Epithelial cell of proximal tubule (primary cell): Measurements from ENCODE around the gene CACNA1D. TPM values are rescaled to one million over a fixed set of nuclear protein-coding genes. Genes with fewer than 3 reads are reported as not detected.

Source experiments
- DNase-seq: peaks from one replicate; pipeline ENCODE4 v3.0.0-alpha.2; 2011; ENCODE audit warnings: low read depth
- H3K4me3 ChIP-seq: 2 replicates; pipeline ENCODE4 v1.5.1; 2011; ENCODE audit warnings: low read depth, mild to moderate bottlenecking, low read length
- CTCF ChIP-seq: conservative IDR thresholded peaks from 2 replicates; pipeline ENCODE4 v1.5.1; 2012; ENCODE audit warnings: low read depth, mild to moderate bottlenecking, low read length
- total RNA-seq: library from RNA; depleted of rRNA; stranded (reverse); fragments of >200 nt; gene quantifications from 2 replicates; pipeline ENCODE4 v1.2.3, GENCODE V29; 2015

CACNA1D gene
- total RNA-seq, 1 donor from 2014 or later, result 1.9 TPM

- TF ChIP-seq CTCF, result no peak
- H3K4me3 ChIP-seq, result no peak overlapping the region
- DNase-seq, result no peak
Observed at GRCh38 chr3:53585049-53585448, 90.6 kb downstream of the CACNA1D start.

GRCh38 chr3:53585627-53586026 is 91.2 kb downstream of the CACNA1D start:
- H3K4me3 ChIP-seq, result no peak overlapping the region
- DNase-seq, result no peak

DNA sequence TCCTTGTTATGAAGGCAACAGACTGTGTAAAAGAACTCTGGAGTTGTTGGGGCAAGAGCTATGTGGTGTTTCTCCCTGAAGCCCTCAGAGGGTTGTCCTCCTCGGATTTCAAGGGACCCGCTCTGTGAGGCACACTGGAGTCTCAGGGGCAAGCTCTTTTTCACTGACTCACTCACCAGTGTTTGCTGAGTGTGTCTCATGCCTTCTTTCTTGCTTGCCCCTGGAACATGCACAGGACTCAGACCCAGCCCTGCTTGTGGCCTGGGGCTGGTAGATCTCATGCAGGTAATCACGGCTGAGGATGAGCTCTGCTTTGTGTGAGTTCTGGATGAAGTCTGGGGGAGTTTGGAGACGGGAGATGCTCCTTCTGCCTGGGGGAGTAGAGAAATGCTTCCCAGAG is 93.7 kb downstream of the CACNA1D start:
- DNase-seq, result no peak

More at GRCh38 chr3:53585627-53586026, 91.2 kb downstream of the CACNA1D start:
- TF ChIP-seq CTCF, result no peak

GRCh38 chr3:53589201-53589600 is 94.8 kb downstream of the CACNA1D start:
- no peak for DNase-seq
- TF ChIP-seq CTCF, result no peak

More for the DNA sequence above, 93.7 kb downstream of the CACNA1D start:
- no peak overlapping the region for H3K4me3 ChIP-seq
- no peak for TF ChIP-seq CTCF

GRCh38 chr3:53589806-53590205 is 95.4 kb downstream of the CACNA1D start:
- H3K4me3 ChIP-seq, result no peak overlapping the region
- DNase-seq, result no peak
- TF ChIP-seq CTCF, result no peak

More at GRCh38 chr3:53589201-53589600, 94.8 kb downstream of the CACNA1D start:
- no peak overlapping the region for H3K4me3 ChIP-seq

DNA sequence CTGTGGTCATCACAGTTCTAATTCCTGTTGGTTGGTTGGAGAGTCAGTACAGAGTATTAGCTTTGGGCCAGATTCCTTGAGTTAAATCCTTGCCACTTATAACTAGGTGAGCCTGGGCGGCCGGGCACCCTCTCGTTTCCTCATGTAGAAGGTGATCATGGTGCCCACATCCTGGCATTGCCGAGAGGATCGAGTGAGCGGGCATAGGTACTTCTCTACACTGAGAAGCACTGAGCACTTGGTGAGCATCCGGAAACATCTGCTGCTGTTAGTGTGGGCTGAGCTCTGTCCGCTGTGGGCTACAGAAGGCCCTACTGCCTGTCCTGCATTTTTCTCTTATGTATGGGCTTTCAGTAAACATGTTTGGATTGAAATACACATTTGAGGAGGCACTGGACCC is 96.2 kb downstream of the CACNA1D start:
- no peak for DNase-seq
- no peak for TF ChIP-seq CTCF
- no peak overlapping the region for H3K4me3 ChIP-seq

DNA sequence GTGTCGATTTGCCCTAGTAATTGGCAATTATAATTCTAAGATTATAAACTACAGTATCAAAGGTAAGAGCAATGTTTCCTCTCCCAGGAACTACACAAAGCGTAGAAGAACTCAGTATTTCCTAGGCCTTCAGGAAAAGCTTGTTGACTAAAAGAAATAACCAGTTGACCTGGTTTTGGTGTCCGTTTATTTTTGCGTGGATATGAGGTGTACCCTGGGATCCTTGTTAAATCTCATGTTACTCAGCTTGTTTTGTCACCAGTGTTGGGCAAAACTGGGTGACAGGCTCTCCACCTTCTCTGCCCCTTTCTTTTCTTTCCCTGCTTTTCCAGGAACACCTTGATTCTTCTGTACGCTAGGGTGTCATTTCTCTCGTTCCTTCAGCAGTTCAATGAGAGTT is 97.2 kb downstream of the CACNA1D start:
- no peak overlapping the region for H3K4me3 ChIP-seq
- no peak for TF ChIP-seq CTCF
- no peak for DNase-seq
